ENCODE data around the gene EXOC6. TPM values are rescaled to one million over a fixed set of nuclear protein-coding genes. Genes with fewer than 3 reads are reported as not detected.

The EXOC6 gene
- total RNA-seq, 1 experiment from 2014 or later: 9.3 TPM

DNA sequence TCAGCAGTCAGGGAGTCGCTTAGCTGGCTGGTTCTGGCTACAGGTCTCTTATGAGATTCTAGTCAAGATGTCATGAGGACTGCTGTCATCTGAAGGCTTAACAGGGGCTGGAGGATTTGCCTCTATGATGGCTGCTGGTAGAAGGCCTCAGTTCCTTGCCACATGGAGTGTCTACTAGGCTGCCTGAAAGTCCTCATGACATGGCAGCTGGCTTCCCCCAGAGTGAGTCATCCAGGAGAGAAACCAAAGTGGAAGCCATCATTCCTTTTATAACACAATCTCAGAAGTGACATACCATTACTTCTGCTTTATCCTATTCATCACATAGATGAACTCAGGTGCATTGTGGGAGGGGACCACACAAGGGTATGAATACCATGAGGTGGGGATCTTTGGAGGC, 75.1 kb downstream of the EXOC6 start:
- Histone ChIP-seq H2AFZ (no peak overlapping the region), H3K9me3 (ENCODE audit: insufficient read depth, low read depth) (peaks cover 2% of the 10 kb centered on the region; the same call in 1 of the 2 replicates), H3K27ac (no peak overlapping the region), H3K9me2 (ENCODE audit: insufficient read depth) (no peaks in the 10 kb centered on the region), H3K4me2 (no peak overlapping the region), H3F3A (ENCODE audit: insufficient read depth, low read depth) (no peaks in the 10 kb centered on the region), H4K20me1 (ENCODE audit: insufficient read depth) (no peaks in the 10 kb centered on the region), H3K27me3 (ENCODE audit: insufficient read depth, low read depth) (no peaks in the 10 kb centered on the region), H3K36me3 (ENCODE audit: low read depth) (no peaks in the 10 kb centered on the region), H3K4me3 (no peak overlapping the region), H3K79me2 (ENCODE audit: low read depth) (no peaks in the 10 kb centered on the region), H3K4me1 (replicated peaks; ENCODE audit: insufficient read depth) (no peaks in the 10 kb centered on the region)
- TF ChIP-seq, protein P1, sequence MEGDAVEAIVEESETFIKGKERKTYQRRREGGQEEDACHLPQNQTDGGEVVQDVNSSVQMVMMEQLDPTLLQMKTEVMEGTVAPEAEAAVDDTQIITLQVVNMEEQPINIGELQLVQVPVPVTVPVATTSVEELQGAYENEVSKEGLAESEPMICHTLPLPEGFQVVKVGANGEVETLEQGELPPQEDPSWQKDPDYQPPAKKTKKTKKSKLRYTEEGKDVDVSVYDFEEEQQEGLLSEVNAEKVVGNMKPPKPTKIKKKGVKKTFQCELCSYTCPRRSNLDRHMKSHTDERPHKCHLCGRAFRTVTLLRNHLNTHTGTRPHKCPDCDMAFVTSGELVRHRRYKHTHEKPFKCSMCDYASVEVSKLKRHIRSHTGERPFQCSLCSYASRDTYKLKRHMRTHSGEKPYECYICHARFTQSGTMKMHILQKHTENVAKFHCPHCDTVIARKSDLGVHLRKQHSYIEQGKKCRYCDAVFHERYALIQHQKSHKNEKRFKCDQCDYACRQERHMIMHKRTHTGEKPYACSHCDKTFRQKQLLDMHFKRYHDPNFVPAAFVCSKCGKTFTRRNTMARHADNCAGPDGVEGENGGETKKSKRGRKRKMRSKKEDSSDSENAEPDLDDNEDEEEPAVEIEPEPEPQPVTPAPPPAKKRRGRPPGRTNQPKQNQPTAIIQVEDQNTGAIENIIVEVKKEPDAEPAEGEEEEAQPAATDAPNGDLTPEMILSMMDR (conservative IDR thresholded peaks at IDR 0.05): no peak
- no peak for TF ChIP-seq EZH2 (IDR thresholded peaks at IDR 0.05; ENCODE audit: low read depth)
- DNase-seq: no peak
- ChIA-PET CTCF (no interaction called here), POLR2A (ENCODE audit: unreplicated experiment) (no interaction called here)
- intact Hi-C loops (cut with micrococcal nuclease; ENCODE audit: unreplicated experiment): no loop called here
- BruUV-seq (replicated peaks): no TSS peak

DNA sequence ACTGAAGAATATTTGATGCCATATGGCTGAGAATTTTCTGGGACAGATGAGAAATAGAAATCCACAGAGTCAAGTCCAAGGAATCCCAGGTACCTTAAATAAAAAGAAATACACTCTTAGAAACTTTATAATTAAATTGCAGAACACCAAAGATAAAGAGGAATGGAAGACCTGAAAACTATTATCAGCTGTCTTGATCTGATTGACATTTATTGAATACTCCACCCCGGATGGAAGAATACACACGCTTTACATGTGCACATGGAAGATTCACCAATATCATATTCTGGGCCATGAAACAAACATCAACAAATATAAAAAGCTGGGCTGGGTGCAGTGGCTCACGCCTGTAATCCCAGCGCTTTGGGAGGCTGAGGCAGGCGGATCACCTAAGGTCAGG, 81.6 kb downstream of the EXOC6 start:
- Histone ChIP-seq H3K36me3 (ENCODE audit: low read depth) (no peaks in the 10 kb centered on the region; the same call in 1 of the 2 replicates), H3K9me3 (ENCODE audit: insufficient read depth, low read depth) (no peaks in the 10 kb centered on the region), H3K27me3 (ENCODE audit: insufficient read depth, low read depth) (no peaks in the 10 kb centered on the region), H3K4me1 (replicated peaks; ENCODE audit: insufficient read depth) (no peaks in the 10 kb centered on the region), H3K4me2 (no peak overlapping the region), H3K79me2 (ENCODE audit: low read depth) (no peaks in the 10 kb centered on the region), H4K20me1 (ENCODE audit: insufficient read depth) (no peaks in the 10 kb centered on the region), H2AFZ (no peak overlapping the region), H3K27ac (no peak overlapping the region), H3K4me3 (no peak overlapping the region), H3F3A (ENCODE audit: insufficient read depth, low read depth) (no peaks in the 10 kb centered on the region), H3K9me2 (ENCODE audit: insufficient read depth) (no peaks in the 10 kb centered on the region)
- CTCF ChIA-PET: no interaction called here
- POLR2A ChIA-PET (ENCODE audit: unreplicated experiment): no interaction called here
- no TSS peak for BruUV-seq (replicated peaks)
- TF ChIP-seq EZH2 (IDR thresholded peaks at IDR 0.05; ENCODE audit: low read depth): no peak
- TF ChIP-seq, protein P1 (conservative IDR thresholded peaks at IDR 0.05): no peak
- no peak for DNase-seq
- intact Hi-C loops (cut with micrococcal nuclease; ENCODE audit: unreplicated experiment): no loop called here

DNA sequence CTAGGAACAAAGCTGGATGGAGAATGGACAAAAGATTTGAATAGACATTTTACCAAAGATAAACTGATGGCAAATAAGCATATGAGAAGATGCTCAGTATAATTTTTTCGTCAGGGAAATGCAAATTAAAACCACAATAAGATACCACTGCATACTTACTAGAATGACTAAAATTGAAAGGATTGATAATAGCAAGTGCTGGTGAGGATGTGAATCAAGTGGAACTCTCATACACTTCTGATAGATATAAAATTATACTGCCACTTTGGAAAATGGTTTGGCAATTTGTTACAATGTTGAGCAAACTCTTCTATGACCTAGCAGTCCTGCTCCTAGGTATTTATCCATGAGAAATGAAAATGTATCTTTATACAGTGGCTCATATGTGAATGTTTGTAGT, 83.3 kb downstream of the EXOC6 start:
- no peaks in the 10 kb centered on the region for H3F3A ChIP-seq (ENCODE audit: insufficient read depth, low read depth)
- TF ChIP-seq EZH2 (IDR thresholded peaks at IDR 0.05; ENCODE audit: low read depth): no peak
- TF ChIP-seq, protein P1 (conservative IDR thresholded peaks at IDR 0.05): no peak
- no peak for DNase-seq
- POLR2A ChIA-PET (ENCODE audit: unreplicated experiment): no interaction called here
- intact Hi-C loops (cut with micrococcal nuclease; ENCODE audit: unreplicated experiment): no loop called here
- H3K27me3 ChIP-seq (ENCODE audit: insufficient read depth, low read depth): no peaks in the 10 kb centered on the region
- no peaks in the 10 kb centered on the region for H4K20me1 ChIP-seq (ENCODE audit: insufficient read depth)
- no peaks in the 10 kb centered on the region for H3K9me3 ChIP-seq (ENCODE audit: insufficient read depth, low read depth)
- no peaks in the 10 kb centered on the region for H3K79me2 ChIP-seq (ENCODE audit: low read depth)
- no peak overlapping the region for H2AFZ ChIP-seq
- no peaks in the 10 kb centered on the region for H3K4me1 ChIP-seq (replicated peaks; ENCODE audit: insufficient read depth)
- no peak overlapping the region for H3K4me3 ChIP-seq
- BruUV-seq (replicated peaks): no TSS peak
- CTCF ChIA-PET: no interaction called here
- no peaks in the 10 kb centered on the region; the same call in none of the 2 replicates for H3K36me3 ChIP-seq (ENCODE audit: low read depth)
- no peaks in the 10 kb centered on the region for H3K9me2 ChIP-seq (ENCODE audit: insufficient read depth)
- no peak overlapping the region for H3K4me2 ChIP-seq
- H3K27ac ChIP-seq: no peak overlapping the region

All from PC-9 (cell line).